GM21515 (cell line): ENCODE measurements around the gene NTN5.
A peak's percentile ranks its signal among the peaks of the same experiment; 100 is the strongest.
"Not testable (repeated sequence)": the region's sequence is repeated elsewhere in the genome, so short reads cannot be mapped to it uniquely, and the experiment has no call there.

Experiments used
- ATAC-seq: cut with Tn5 transposase; IDR thresholded peaks from one replicate; pipeline ENCODE4 v1.9.1; 2021; ENCODE audit not compliant: unreplicated experiment

NTN5 gene

DNA sequence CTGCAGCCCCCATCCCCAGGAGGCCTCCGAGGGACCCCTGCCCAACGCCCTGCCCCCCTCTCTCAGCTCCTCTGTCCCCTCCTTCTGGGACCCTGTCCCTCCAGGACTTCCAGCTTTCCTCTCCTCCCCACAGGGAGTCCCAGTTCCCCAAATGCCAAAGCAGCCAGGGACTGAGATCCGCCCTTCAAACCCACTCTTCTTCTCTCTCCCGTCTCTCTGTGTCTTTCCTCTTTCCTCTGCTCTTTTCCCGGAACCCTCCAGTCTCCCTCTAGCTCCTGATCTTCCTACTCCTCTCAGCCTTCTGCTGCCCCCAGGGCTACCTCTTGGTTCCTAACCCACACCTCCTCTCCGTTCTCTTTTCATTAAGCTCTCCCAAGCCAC, 27.2 kb downstream of the NTN5 start:
- ATAC-seq = no peak

DNA sequence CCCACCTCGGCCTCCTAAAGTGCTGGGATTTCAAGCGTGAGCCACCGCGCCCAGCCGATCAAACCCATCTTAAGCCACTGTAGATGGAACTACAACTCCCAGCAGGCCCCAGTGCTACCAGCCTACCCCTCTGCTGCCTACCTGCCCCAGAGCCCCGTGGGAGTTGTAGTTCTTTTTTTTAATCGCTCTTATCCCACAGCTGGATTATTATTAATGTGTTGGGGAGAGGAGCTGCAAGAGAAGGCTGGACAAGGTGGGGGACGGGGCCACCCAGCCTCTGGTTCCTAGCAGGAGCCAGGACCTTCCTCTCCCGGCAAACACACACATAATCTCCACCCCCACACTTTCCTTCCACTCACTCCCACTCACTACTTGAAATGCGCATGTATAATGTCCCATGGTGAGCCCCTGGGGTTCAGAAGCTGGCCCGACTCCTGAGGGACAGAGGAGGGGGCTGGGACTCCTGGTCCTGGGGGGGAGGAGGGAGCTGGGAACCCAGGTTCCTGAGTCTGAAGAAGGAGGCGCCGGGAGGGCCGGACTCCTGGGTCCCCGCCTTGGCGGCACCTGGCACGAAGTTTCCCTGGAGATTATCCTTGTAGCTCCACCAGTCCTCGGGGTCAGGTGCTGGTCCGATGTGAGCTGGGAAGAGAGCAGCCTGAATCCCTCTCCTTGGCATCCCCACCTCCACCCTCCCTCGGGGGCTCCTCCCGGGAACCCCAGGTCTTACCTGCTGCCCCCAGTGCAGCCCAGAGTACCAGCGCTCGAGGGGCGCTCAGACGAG, 27.8 kb downstream of the NTN5 start:
- ATAC-seq = no peak

DNA sequence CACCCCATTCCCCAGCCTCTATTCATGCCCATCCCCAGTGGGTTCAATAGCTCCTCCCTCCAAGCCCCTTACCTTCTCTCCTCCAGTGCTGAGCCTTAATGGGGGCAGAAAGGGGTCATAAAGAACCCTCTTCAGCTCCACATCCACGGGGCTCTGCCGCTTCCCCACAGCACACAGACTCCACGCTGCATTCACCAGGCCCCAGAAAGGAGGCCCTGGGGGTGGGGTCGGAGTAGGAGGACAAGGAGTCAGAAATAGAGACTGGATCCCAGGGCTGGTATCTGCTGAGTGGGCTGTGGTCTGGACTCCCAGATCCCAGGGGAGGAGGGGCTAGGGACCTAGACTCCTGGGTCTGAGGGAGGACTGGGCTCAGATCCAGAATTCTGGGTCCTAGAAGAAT, 28.5 kb downstream of the NTN5 start:
- ATAC-seq = no peak

DNA sequence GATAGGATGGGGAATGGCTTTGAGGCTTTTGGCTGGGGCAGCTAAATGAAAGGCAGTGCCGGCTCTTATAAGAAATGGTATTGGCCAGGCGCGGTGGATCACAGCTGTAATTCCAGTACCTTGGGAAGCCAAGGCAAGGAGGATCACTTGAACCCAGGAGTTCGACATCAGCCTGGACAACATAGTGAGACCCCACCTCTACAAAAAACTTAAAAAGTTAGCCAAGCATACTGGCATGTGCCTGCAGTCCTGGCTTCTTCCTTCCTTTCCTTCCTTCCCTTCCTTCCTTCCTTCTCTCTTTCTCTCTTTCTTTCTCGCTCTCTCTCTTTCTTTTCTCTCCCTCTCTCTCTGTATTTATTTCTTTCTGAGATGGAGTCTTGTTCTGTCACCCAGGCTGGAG, 30.0 kb downstream of the NTN5 start:
- ATAC-seq = no peak

- no peak for ATAC-seq
Observed at GRCh38 chr19:48641850-48642249, 31.0 kb downstream of the NTN5 start.

- no peak for ATAC-seq
Observed at GRCh38 chr19:48639483-48640375, 33.1 kb downstream of the NTN5 start.

DNA sequence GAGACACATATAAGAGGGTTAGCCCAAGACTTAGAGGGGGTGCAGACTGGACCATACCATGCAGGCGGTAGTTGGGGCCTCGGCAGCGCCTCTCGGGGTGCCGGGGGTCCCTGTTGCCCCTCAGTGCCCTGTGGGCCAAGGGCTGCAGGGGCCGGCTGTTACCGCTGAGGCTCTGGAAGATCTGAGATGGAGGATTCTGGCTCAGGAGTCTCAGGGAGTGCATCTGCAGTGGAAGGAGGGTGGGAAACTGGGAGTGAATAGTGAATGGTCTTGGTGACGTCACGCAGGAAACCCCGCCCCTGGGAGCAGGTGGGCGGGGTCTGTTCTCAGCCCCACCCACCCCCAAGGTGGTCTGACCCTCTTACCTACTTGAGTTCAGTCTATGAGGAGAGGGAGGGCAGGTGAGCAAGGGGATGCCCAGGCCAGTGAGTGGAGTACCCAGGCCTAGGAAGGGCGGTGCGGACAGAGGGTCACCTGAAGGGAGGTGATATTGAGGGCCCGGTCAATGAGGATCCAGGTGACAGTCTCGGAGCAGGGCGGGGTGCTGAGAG, 33.9 kb downstream of the NTN5 start:
- no peak for ATAC-seq

DNA sequence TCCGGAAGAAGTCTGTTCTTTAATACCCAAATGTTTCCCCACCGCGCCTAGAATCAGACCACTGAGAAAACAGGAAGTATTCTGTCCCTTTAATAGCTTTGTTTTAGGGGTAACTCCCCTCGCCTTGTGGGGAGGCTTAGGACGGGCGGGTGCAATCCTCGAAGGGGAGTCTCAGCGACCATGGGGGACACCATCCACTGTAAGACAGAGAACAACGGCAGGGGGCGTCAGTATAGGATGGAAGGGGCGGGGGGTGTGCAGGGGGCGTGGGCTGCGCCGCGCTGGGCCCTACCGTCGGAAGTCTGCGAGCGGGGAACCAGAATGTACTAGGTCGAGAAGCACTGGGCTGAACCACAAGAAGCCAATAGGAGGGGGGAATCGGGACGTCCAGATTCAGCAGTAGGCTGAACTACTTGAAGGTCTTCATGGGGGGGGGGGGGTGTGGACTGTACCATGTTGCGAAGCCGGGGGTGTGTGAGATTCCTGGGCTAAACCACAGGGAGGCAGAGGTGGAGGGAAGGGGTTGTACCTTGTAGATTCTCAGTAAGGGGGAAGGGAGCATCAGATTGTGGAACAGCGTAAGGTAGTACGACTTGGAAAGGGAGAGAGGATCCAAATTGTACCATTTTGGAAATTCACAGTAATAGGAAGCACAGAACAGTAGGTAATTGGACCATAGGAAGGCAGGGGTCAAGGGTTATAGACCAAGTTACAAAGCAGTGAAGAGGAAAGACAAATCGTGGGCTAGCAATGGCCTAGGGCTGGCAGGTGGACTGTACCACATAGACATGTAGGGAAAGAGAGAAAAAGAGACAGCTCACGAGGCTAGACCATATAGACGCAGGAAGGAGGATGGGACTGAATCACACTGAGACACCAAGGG, 34.6 kb downstream of the NTN5 start:
- ATAC-seq = peak; percentile 9

- peak; percentile 57 for ATAC-seq
Observed at GRCh38 chr19:48637449-48637947, 35.3 kb downstream of the NTN5 start.

- no peak for ATAC-seq
Observed at GRCh38 chr19:48636859-48637448, 35.9 kb downstream of the NTN5 start, which contains the start of gene DBP. TSS of gene DBP (minus strand) at chr19:48637379. CDS start at chr19:48636994, 385 bp downstream.

DNA sequence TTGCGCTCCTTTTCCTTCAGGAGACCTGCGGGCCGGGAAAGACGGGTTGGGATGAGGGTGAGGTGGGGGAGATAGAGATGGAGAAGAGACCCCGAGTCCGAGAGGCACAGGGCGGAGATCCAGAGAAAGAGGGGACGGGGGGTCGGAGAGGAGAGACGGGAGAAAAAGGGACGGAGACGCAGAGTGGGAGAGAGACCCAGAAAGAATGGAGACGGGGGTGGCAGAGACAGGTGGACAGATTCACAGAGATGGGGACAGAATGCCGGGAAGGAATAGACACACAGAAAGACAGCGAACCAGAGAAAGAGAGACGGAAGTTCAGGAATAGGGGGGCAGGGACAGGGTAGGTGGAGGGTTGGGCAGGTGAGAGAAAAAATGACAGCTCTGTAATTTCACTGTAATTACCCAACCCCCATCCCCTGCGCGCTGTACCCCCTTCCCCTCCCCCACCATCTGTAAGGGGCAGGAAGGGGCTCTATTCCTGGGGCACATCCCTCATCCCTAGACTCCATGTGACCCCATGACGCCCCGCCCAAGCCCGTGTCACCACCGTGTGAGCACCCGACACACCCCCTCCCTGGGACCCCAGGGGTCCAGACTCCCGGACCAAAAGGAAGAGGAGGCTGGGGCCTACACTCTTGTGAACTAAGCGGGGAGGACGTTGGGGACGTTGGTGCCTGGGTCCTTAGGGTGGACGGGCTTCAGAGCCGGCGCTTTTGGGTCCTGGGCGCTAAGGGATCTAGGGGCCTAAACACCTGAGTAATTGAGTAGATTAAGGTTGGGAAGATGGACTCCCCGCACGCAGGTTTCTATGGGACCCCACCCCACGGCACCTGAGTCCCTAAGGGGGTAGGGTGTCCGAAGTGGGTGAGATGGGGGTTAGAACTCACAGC, 36.6 kb downstream of the NTN5 start:
- no peak for ATAC-seq

DNA sequence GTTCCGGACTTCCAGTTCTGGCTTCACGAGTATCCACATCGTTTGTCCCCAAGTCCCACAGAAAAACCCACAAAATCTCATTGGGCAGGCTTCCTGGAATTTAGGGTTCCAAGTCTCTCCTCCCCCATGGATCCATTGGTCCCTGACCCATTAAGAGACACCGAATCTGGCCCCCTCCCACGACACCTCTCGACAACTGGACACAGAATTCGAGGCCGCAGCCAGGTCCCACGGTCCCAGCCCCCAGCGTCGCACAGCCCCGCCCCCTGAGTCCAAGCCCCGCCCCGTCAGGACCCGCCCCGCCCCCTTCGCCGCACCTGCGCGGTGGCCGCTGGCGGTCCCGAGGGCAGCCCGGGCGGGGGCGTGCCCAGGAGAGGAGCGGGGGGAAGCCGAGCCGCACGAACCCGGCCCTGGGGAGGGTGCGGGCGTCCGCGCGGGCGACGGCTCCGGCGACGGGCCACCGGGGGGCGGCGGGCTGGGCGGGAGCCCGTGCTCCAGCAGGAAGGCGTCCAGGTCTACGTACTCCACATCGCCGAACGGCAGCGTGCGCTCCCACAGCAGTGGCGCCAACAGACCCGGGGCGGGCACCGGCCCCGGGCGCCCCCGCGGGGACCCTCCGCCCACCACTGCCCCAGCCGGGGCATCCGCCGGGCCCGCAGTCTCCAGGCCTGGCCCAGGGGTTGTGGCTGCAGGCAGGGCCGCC, 37.4 kb downstream of the NTN5 start:
- ATAC-seq = no peak

GRCh38 chr19:48634424-48635262, 38.2 kb downstream of the NTN5 start:
- ATAC-seq = peak; percentile 32

GRCh38 chr19:48634036-48634342, 38.8 kb downstream of the NTN5 start:
- no peak for ATAC-seq

DNA sequence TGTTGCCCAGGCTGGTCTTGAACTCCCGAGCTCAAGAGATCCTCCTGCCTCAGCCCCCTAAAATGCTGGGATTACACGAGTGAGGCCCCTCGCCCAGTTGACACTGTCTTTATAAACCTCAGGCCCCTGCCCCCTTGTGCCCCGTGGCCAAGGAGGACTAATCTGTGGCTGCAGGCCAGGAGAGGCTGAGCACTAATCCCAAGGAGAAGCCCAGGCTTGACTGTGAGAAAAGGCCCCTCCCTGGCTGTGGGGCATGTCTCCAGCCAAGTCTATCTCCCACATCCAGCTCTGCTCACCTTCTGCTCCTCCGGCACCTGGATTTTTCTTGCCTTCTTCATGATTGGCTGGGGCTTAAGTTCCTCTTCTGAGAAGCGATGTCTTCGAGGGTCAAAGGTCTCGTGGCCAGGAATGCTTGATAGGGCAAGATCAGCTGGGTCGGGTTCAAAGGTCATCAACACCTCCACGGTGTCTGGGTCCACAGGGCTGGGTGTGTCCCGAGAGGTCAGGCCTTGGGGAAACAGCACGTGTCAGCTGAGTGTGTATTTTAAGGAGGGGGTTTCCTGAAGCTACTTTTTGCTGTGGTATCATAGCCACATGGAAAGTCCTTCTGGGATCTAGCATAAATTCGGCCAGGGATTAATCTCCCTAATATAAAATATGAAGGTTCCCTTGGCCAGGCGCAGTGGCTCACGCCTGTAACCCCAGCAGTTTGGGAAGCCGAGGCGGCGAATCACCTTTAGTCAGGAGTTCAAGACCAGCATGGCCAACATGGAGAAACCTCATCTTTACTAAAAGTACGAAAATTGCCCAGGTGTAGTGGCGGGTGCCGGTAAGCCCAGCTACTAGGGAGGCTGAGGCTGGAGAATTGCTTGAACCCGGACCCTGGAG, 39.4 kb downstream of the NTN5 start:
- ATAC-seq = no peak

DNA sequence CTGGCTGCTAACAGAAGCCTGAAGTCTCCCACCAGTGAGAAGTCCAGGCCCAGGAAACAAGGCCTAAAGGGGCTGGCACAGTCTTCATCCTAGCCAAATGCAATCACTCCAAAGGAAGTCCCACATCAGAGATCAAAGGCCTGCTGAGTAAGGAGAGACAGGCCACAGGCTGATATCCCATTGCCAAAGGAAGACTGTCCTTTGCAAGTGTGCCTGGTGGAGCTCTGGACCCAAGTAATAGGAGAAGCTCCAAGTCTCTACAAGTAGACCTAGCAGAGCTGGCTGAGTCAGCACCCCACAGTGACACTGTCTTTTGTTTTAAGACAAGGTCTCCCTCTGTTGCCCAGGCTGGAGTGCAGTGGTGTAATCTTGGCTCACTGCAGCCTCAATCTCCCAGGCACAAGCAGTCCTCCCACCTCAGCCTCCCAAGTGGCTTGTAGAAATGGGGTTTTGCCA, 40.1 kb downstream of the NTN5 start:
- no peak for ATAC-seq

- ATAC-seq = not testable (repeated sequence)
Observed at GRCh38 chr19:48632286-48632685, 40.5 kb downstream of the NTN5 start.
